GM12878 (cell line): ENCODE data around the gene KCNQ1. TPM values are rescaled to one million over a fixed set of nuclear protein-coding genes. Genes with fewer than 3 reads are reported as not detected.

Source experiments
- ATAC-seq: fragments of 200-7000 bp; cut with Tn5 transposase; 3 replicates; pipeline ENCODE4 v1.9.1; 2020; ENCODE audit warnings: mild to moderate bottlenecking, moderate library complexity
- BruUV-seq: library from RNA; stranded (reverse); fragments of 400-500 nt; replicated peaks from 2 replicates; lab custom pipeline; 2021; lab: Mats Ljungman, UMichigan
- CTCF ChIA-PET: fragments of 300-600 bp; sonication (Branson Sonifier 250); formaldehyde crosslinking; extraction: SDS; loops from one replicate; lab custom pipeline; 2021; ENCODE audit warnings: inconsistent platforms; lab: Yijun Ruan, JAX
- POLR2A ChIA-PET: fragments of 350-600 bp; formaldehyde crosslinking; extraction: SDS; loops from one replicate; lab custom pipeline; 2021; ENCODE audit warnings: inconsistent platforms; lab: Charles Lee
- RAD21 ChIA-PET: fragments of 300-600 bp; sonication (Branson Sonifier 250); formaldehyde crosslinking; loops from one replicate; lab custom pipeline; 2023; ENCODE audit warnings: antibody characterized with exemption; ENCODE audit not compliant: unreplicated experiment; lab: Charles Lee
- SMC1A ChIA-PET: fragments of 300-600 bp; sonication (Branson Sonifier 250); formaldehyde crosslinking; loops from one replicate; lab custom pipeline; 2023; ENCODE audit not compliant: unreplicated experiment, uncharacterized antibody; lab: Charles Lee
- DNase-seq: peaks from one replicate; pipeline ENCODE4 v3.0.0-alpha.2; 2011; ENCODE audit warnings: low read depth, low spot score
- FAIRE-seq: peaks from 3 replicates; lab custom pipeline; 2011; peaks lifted over from hg19 to GRCh38; lab: Jason Lieb, UNC
- H2AFZ ChIP-seq: 2 replicates; pipeline ENCODE4 v1.6.0; 2011; ENCODE audit warnings: low read depth, low read length, control low read depth; ENCODE audit not compliant: control insufficient read depth
- H3K27ac ChIP-seq: 2 replicates; pipeline ENCODE4 v1.5.1; 2011; ENCODE audit warnings: control low read depth; ENCODE audit not compliant: control insufficient read depth, insufficient read depth
- H3K27me3 ChIP-seq, 2 experiments: replicated peaks in 1 of 2; 2 replicates each; pipeline versions ENCODE4 v1.6.0 to v1.6.1; 2011; ENCODE audit warnings: low read length in 1 of 2; ENCODE audit not compliant: control insufficient read depth in 2 of 2, insufficient read depth in 2 of 2
- H3K36me3 ChIP-seq, 2 experiments: 2 replicates each; pipeline ENCODE4 v1.5.1; 2011; ENCODE audit warnings: low read length in 1 of 2; ENCODE audit not compliant: control insufficient read depth in 2 of 2, insufficient read depth in 2 of 2
- H3K4me1 ChIP-seq: 2 replicates; pipeline ENCODE4 v1.6.1; 2011; ENCODE audit warnings: mild to moderate bottlenecking, low read length, moderate library complexity, mixed read lengths; ENCODE audit not compliant: control insufficient read depth, insufficient read depth
- H3K4me2 ChIP-seq: 2 replicates; pipeline ENCODE4 v1.6.0; 2011; ENCODE audit warnings: control low read depth; ENCODE audit not compliant: control insufficient read depth, insufficient read depth
- H3K4me3 ChIP-seq: fragments of 200-600 bp; sonication (generic); 2 replicates; pipeline ENCODE4 v1.5.1; 2016
- H3K79me2 ChIP-seq: 2 replicates; pipeline ENCODE4 v1.6.0; 2011; ENCODE audit warnings: low read length; ENCODE audit not compliant: control insufficient read depth, insufficient read depth
- H3K9ac ChIP-seq: 2 replicates; pipeline ENCODE4 v1.8.0; 2011; ENCODE audit warnings: low read length, control low read depth, mixed read lengths; ENCODE audit not compliant: control insufficient read depth, insufficient read depth
- H3K9me3 ChIP-seq: replicated peaks from 3 replicates; pipeline ENCODE4 v1.5.1; 2011; ENCODE audit warnings: mild to moderate bottlenecking, low read length; ENCODE audit not compliant: control insufficient read depth, insufficient read depth
- H4K20me1 ChIP-seq: 2 replicates; pipeline ENCODE4 v1.6.0; 2011; ENCODE audit not compliant: control insufficient read depth, insufficient read depth
- ATF2 ChIP-seq: IDR thresholded peaks from 2 replicates; pipeline ENCODE4 v1.6.1; 2012; ENCODE audit warnings: low read length, inconsistent platforms
- BACH1 ChIP-seq: fragments of 450-650 bp; IDR thresholded peaks from 2 replicates; pipeline ENCODE4 v1.6.1; 2017; ENCODE audit warnings: mild to moderate bottlenecking, borderline replicate concordance
- BCL11A ChIP-seq: IDR thresholded peaks from 2 replicates; pipeline ENCODE4 v1.6.1; 2011; ENCODE audit warnings: low read depth, low read length
- CHD1 ChIP-seq: IDR thresholded peaks from 2 replicates; pipeline ENCODE4 v1.6.1; 2012; ENCODE audit warnings: low read depth, low read length, improper control_type of control experiment
- CHD2 ChIP-seq: IDR thresholded peaks from 2 replicates; pipeline ENCODE4 v1.6.1; 2011; ENCODE audit warnings: low read depth, low read length, improper control_type of control experiment, borderline replicate concordance
- EED ChIP-seq: sonication (generic); IDR thresholded peaks from 2 replicates; pipeline ENCODE4 v1.6.1; 2016; ENCODE audit warnings: antibody characterized with exemption, low read depth
- FOXK2 ChIP-seq: fragments of 450-650 bp; IDR thresholded peaks from 2 replicates; pipeline ENCODE4 v1.6.1; 2017; ENCODE audit warnings: mild to moderate bottlenecking, moderate library complexity
- FOXM1 ChIP-seq: IDR thresholded peaks from 2 replicates; pipeline ENCODE4 v1.6.1; 2012; ENCODE audit warnings: low read depth, mild to moderate bottlenecking, inconsistent platforms, low read length, moderate library complexity
- HDGF ChIP-seq: fragments of 450-650 bp; IDR thresholded peaks from 2 replicates; pipeline ENCODE4 v1.6.1; 2016; ENCODE audit warnings: antibody characterized with exemption
- LARP7 ChIP-seq: fragments of 450-650 bp; IDR thresholded peaks from 2 replicates; pipeline ENCODE4 v1.6.1; 2017; ENCODE audit warnings: mild to moderate bottlenecking
- MXI1 ChIP-seq: fragments of 150-350 bp; IDR thresholded peaks from 2 replicates; pipeline ENCODE4 v1.6.1; 2011; ENCODE audit warnings: low read depth, mild to moderate bottlenecking, inconsistent platforms, low read length, improper control_type of control experiment
- PAX5 ChIP-seq: IDR thresholded peaks from 2 replicates; pipeline ENCODE4 v1.6.1; 2011; ENCODE audit warnings: low read depth, low read length, borderline replicate concordance
- SIN3A ChIP-seq: IDR thresholded peaks from 2 replicates; pipeline ENCODE4 v1.6.1; 2012; ENCODE audit warnings: low read depth, low read length, improper control_type of control experiment
- SMARCA5 ChIP-seq: fragments of 450-650 bp; IDR thresholded peaks from 2 replicates; pipeline ENCODE4 v1.6.1; 2017; ENCODE audit warnings: mild to moderate bottlenecking
- SUPT20H ChIP-seq: IDR thresholded peaks from 2 replicates; pipeline ENCODE4 v1.6.1; 2011; ENCODE audit warnings: low read depth, mild to moderate bottlenecking, low read length, moderate library complexity, borderline replicate concordance; ENCODE audit not compliant: control insufficient read depth
- TCF12 ChIP-seq: IDR thresholded peaks from 2 replicates; pipeline ENCODE4 v1.6.1; 2011; ENCODE audit warnings: low read depth, mild to moderate bottlenecking, low read length
- YY1 ChIP-seq: IDR thresholded peaks from 2 replicates; pipeline ENCODE4 v1.6.1; 2011; ENCODE audit warnings: low read depth, mild to moderate bottlenecking, low read length
- ZZZ3 ChIP-seq: IDR thresholded peaks from 2 replicates; pipeline ENCODE4 v1.6.1; 2011; ENCODE audit warnings: low read depth; ENCODE audit not compliant: control insufficient read depth, insufficient read length
- WGBS: methylation state at CpG from one replicate; pipeline ENCODE4 v1.1.6; 2016; ENCODE audit warnings: low lambda C conversion rate; ENCODE audit not compliant: insufficient replicate concordance, insufficient coverage; ENCODE audit errors: missing lambda C conversion rate; 5-methylcytosine and 5-hydroxymethylcytosine counted together
- in situ Hi-C: fragments of 300-500 bp; cut with MboI; formaldehyde crosslinking; loops from 9 replicates; pipeline ENCODE4 v1.14.3; 2018; ENCODE audit warnings: mixed read lengths
- intact Hi-C: fragments of 100-400 bp; cut with micrococcal nuclease; formaldehyde crosslinking; loops from one replicate; pipeline ENCODE4 v1.14.2; 2022; ENCODE audit not compliant: unreplicated experiment
- polyA plus RNA-seq, 11 experiments: library from polyadenylated mRNA; depleted of rRNA in 4 of 11; unstranded in 6 of 11; stranded (reverse) in 5 of 11; fragments of >200 nt; fragmentation: Nextera tagmentation in 4 of 11; fragmentation: Illumina TruSeq in 1 of 11; extraction: Ambion mirVana in 4 of 11; extraction: Trizol in 1 of 11; gene quantifications; 1 replicate in 1 of 11; 2 replicates in 10 of 11; pipeline versions ENCODE4 v1.2.1 to v1.2.3, GENCODE V29; 2011 to 2016; ENCODE audit warnings: inconsistent platforms in 2 of 11, missing spikeins in 2 of 11, low read depth in 1 of 11
- total RNA-seq, 4 experiments: library from RNA; depleted of rRNA in 3 of 4; stranded (reverse); fragments of >200 nt in 3 of 4; fragmentation: Illumina TruSeq in 1 of 4; extraction: Trizol in 1 of 4; gene quantifications; 2 replicates each; pipeline versions ENCODE4 v1.2.1 to v1.2.3, GENCODE V29; 2013 to 2021
- TF ChIP-seq, protein P1 (sequence below): fragments of 450-650 bp; IDR thresholded peaks from 2 replicates; pipeline ENCODE4 v1.6.1; 2017; ENCODE audit warnings: mild to moderate bottlenecking, low read depth, inconsistent platforms; ENCODE audit not compliant: poor library complexity, severe bottlenecking
- TF ChIP-seq, protein P2 (sequence below): IDR thresholded peaks from 2 replicates; pipeline ENCODE4 v1.6.1; 2011; ENCODE audit warnings: mild to moderate bottlenecking, low read depth, low read length, moderate library complexity; ENCODE audit not compliant: insufficient replicate concordance

The KCNQ1 gene
- total and polyA plus RNA-seq, 10 of the 15 experiments (the other 5 are each of a cell fraction or from before 2014, with no cell fraction given): 0.03 to 0.15 (median 0.12) TPM; not detected in 7

DNA sequence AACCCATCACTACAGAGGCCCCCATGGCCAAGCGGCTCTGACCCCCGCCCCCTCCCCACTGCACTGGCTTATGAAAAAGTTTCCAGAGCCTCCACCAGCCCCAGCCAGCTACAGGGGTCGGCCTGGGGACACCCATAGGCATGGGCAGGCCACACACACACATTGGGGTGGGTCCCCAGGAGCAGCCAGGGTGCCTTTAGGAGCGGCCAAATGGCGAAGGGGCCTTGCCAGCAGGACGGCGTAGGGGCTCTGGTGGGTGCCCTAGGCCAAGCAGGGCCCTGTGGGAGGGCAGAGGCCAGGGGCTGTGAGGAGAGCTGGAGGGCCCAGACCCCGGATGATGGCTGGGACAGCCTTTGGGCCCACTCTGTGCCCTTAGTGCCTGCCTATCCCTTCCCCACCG, 34.2 kb upstream of the KCNQ1 start:
- no peaks in the 10 kb centered on the region for H3K79me2 ChIP-seq

More for the DNA sequence above, 34.2 kb upstream of the KCNQ1 start:
- no peak overlapping the region for H2AFZ ChIP-seq
- H3K9ac ChIP-seq: no peak overlapping the region
- in situ Hi-C loops: no loop called here
- ATAC-seq: no peak
- ChIA-PET POLR2A (no interaction called here), RAD21 (no interaction called here), SMC1A (no interaction called here), CTCF (no interaction called here)
- no peaks in the 10 kb centered on the region for H3K27me3 ChIP-seq
- no peak for FAIRE-seq
- TF ChIP-seq BACH1: no peak
- TF ChIP-seq ZZZ3: no peak
- no peak for TF ChIP-seq MXI1
- no peak for TF ChIP-seq LARP7
- TF ChIP-seq PAX5: no peak
- TF ChIP-seq, protein P1, sequence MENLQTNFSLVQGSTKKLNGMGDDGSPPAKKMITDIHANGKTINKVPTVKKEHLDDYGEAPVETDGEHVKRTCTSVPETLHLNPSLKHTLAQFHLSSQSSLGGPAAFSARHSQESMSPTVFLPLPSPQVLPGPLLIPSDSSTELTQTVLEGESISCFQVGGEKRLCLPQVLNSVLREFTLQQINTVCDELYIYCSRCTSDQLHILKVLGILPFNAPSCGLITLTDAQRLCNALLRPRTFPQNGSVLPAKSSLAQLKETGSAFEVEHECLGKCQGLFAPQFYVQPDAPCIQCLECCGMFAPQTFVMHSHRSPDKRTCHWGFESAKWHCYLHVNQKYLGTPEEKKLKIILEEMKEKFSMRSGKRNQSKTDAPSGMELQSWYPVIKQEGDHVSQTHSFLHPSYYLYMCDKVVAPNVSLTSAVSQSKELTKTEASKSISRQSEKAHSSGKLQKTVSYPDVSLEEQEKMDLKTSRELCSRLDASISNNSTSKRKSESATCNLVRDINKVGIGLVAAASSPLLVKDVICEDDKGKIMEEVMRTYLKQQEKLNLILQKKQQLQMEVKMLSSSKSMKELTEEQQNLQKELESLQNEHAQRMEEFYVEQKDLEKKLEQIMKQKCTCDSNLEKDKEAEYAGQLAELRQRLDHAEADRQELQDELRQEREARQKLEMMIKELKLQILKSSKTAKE: no peak
- no peak for TF ChIP-seq BCL11A
- TF ChIP-seq SIN3A: no peak
- TF ChIP-seq CHD2: no peak
- TF ChIP-seq, protein P2, sequence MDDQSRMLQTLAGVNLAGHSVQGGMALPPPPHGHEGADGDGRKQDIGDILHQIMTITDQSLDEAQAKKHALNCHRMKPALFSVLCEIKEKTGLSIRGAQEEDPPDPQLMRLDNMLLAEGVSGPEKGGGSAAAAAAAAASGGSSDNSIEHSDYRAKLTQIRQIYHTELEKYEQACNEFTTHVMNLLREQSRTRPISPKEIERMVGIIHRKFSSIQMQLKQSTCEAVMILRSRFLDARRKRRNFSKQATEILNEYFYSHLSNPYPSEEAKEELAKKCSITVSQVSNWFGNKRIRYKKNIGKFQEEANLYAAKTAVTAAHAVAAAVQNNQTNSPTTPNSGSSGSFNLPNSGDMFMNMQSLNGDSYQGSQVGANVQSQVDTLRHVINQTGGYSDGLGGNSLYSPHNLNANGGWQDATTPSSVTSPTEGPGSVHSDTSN: no peak
- TF ChIP-seq SUPT20H: no peak
- TF ChIP-seq HDGF: no peak
- TF ChIP-seq ATF2: no peak
- no peak for TF ChIP-seq FOXM1
- TF ChIP-seq FOXK2: no peak
- TF ChIP-seq EED: no peak
- no peak for TF ChIP-seq SMARCA5
- no peak for TF ChIP-seq CHD1
- no peak for TF ChIP-seq YY1
- no peak for TF ChIP-seq TCF12
- no peak for DNase-seq
- no peak overlapping the region for H3K27ac ChIP-seq
- BruUV-seq: no TSS peak
- H4K20me1 ChIP-seq: no peaks in the 10 kb centered on the region
- H3K4me2 ChIP-seq: no peak overlapping the region
- H3K4me1 ChIP-seq: no peaks in the 10 kb centered on the region
- no peak overlapping the region for H3K4me3 ChIP-seq
- intact Hi-C loops: no loop called here
- no peaks in the 10 kb centered on the region for H3K9me3 ChIP-seq
- 17% methylated on average over 7 of the region's 9 CpGs for WGBS
- H3K36me3 ChIP-seq: no peaks in the 10 kb centered on the region
